DND-41 (cell line): ENCODE measurements around the gene GZF1.

Experiments
- CTCF ChIP-seq: IDR thresholded peaks from 2 replicates; pipeline ENCODE4 v1.5.1; 2012; ENCODE audit warnings: borderline replicate concordance, low read length, moderate library complexity, mild to moderate bottlenecking; ENCODE audit not compliant: poor library complexity, severe bottlenecking; ENCODE audit errors: extremely low read depth
- EZH2 ChIP-seq: IDR thresholded peaks from 3 replicates; pipeline ENCODE4 v1.6.1; 2012; ENCODE audit warnings: borderline replicate concordance, low read depth, mild to moderate bottlenecking, moderate library complexity, low read length, inconsistent platforms; ENCODE audit not compliant: severe bottlenecking

- no peak for TF ChIP-seq CTCF
- no peak for TF ChIP-seq EZH2
These were observed 2.9 kb upstream of the GZF1 start for GRCh38 chr20:23358923-23359593.
